NAMALWA (cell line): ENCODE results near the gene FAM20A.
A peak's percentile ranks its signal among the peaks of the same experiment; 100 is the strongest.
"Not testable (repeated sequence)": the region's sequence is repeated elsewhere in the genome, so short reads cannot be mapped to it uniquely, and the experiment has no call there.

Experiments used
- DNase-seq: peaks from one replicate; pipeline ENCODE4 v3.0.0-alpha.2; 2015; ENCODE audit warnings: low spot score

FAM20A gene

DNA sequence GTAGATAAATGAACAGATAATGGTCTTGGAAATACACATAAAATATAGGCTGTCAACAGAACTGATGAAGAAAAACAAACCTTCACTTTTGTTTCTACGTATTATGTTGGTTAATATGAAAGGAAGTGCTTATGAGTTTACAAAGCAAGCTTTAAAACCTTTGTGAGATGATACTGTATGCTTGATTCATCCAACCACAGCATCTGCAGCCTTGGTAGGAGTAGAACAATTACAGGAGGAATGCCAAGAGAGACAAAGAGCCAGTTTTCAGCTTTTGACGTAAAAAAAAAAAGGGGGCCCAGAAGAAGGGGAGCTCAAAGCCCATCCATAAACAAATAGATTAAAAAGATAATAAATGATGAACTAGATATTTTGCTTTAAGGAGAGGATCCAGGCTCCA lies 13.3 kb downstream of the FAM20A start:
- no peak for DNase-seq

DNA sequence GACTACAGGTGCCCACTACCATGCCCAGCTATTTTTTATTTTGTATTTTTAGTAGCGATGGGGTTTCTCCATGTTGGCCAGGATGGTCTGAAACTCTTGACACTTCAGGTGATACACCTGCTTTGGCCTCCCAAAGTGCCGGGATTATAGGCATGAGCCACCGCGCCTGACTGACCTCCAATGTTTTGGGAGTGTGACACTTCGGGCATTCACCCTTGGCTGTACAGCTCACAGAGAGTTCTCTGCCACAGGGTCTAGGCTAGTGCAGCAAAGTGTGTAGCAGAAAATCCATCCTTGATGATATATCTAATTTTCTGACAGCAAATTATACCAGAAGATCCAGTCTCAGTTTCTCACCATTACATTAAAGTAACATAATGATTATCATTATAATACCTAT lies 14.1 kb downstream of the FAM20A start:
- DNase-seq, result no peak

DNA sequence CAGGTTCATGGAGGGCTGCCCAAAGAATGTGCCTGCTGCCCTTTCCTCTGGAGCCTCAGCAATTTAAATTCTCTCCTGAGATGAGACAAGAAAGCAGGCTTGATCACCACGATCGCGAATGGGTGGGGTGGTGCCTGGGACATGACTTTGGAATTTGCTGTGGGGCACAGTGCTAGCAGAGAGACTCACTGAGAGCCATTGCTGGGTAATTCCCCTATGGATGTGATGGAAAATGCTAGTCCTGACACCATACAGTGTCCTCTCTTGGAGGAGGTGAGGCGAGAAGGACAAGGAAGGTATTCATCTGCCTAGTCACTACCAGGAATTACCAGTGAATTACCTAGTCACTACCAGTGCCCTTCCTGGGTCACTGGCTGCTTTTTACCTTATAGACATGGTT lies 15.5 kb downstream of the FAM20A start:
- no peak for DNase-seq

DNA sequence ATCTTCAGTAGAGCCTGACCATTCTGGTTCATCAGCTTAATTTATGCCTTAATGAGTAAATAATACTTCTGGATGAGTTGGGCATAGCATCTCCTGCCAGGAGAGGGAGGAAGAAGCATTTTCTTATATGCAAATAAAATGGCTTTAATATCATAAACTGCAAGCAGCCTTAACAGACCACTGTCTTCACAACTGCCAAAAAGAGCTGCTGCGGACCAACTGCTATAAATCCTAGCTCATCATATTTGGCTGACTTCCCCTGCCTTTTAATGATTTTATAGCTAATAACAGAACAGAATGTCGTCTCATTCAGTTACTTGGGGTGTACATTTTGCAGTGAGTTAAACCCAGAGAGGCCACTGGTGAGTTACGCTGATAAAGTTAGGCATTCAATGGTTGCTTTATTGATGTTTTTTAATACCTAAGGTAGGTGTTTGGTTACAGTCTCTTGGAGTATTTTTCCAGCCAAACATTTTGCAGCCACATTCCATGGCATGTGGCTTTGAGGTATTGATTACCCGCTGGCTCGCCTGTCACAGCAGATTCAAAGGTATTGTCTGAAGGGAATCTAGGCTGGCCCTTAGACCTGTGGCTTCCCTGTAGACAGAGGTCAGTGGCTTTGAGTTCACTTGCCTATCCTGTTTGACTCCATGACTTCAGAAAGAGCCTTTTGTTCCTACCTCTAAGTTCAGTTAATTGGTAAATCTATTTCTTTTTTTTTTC lies 16.4 kb downstream of the FAM20A start:
- no peak for DNase-seq

DNA sequence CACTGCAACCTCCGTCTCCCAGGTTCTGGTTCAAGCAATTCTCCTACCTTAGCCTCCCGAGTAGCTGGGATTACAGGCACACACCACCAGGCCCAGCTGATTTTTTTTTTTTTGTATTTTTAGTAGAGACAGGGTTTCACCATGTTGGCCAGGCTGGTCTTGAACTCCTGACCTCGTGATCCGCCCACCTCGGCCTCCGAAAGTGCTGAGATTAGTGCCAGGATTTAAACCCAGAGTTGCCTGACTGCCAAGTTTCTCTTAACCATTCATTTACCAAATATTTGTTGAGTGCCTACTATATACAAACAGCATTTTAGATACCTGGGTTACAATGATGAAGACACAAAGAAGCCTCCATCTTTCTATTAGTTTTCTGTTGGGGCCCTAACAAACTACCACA lies 18.3 kb downstream of the FAM20A start:
- not testable (repeated sequence) for DNase-seq

DNA sequence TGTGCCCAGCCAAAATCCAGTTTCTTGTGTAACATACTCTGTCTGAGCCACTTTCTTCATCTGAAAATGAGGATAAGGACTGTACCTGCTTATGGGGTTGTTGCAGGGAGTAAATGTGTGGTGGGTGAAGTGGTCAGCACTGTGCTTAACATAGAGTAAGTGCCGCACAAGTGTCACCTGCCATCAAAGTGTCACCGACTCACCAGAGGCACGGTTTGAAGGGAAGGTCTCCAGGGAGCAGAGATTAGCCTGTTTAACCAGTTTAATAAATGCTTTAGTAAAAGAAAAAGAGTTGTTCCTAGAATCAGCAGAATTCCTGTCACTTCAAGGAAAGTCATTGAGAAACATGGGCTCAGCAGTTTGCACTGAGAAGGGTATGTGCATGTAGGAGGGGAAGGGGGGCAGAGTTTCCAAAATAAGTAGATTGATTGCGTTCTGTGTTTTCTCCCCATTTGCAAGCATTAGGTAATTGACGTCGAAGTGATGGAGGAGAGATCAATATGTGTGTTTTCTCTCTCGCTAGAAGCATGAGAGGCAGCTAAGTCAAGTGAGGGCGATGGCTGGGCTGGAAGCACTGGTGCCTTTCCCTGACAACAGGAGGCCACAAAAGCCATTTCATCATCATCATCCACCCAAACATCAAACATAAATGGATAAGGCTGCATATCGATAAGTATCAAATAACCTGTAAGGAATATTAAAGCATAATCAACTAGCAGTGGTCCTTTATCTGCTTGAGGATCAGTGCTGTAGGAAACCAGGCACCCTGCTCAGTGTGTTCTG lies 19.1 kb downstream of the FAM20A start:
- no peak for DNase-seq

DNA sequence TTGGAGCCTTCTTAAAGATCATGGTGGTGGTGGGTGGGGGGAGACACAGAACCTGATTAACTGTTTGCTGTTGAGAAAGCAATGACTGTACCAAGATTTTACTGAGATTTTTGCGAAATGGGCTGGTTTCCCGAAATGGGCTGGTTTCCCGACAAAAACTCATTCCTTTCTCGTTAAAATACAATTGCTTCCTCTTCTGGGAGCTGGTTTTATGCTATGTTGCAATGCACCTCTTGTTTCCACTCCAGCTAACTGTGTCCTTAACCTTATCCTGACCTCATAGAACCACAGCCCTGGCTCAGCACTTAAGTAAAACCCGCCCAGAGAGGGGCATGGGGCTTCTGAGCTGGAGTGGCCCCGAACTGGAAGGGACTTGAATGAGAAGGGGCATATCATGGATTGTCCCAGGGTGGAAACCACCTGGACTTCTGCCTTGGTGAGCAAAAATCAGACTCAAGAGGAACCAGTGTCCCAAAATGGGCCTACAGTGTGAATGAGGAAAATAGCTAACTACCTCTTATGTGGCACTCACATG lies 20.9 kb downstream of the FAM20A start:
- DNase-seq, result no peak

DNA sequence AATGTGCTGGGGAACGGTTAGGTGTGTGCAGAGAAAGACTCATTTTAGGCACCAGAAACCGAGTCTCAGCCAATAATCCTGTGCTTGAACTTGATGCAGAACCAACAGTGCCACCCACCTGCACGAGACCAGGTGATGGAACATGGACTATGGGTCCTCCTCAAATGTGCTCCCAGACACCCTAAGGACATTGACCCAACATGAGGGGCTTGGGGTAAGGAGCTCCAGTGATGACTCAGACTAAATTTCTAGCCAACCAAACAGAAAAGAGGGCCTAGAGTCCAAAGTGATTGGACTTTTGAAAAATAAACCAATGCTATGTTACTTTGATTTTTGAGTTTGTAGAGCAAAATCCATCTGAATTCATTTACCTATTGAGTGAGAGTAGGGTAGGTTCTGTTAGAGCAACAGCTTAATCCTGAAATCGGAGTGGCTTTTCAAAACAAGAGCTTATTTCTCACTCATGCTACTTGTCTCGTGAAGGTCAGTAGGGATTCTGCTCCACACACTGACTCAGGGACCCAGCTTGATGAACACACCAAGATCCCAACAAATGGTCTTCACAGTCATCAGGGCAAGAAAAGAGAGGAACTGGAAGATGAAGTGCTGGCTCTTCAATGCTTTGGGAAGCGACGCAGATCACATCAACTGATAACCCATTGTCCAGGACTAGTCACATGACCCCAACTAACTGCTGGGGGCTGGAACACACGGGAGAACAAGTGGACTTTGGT lies 21.8 kb downstream of the FAM20A start:
- DNase-seq, result no peak

DNA sequence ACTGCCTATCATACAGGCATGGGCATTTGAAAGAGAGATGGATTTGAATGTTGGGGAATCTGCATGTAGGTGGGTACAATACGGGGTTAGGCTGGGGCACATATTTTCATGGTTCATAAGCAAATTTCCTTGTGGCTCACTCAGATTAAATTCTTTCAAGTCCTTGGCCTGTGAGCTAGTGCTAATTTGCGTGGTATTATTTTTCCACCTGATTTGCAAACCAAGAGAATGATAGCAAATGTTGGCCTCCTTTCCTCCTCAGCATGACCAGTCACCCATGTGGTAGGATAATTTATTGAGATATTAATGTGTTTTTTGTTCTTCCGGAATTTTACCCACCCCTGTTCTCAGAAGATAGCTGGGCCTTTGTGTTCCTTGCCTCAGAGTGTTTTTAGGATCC lies 22.9 kb downstream of the FAM20A start:
- DNase-seq, result no peak

DNA sequence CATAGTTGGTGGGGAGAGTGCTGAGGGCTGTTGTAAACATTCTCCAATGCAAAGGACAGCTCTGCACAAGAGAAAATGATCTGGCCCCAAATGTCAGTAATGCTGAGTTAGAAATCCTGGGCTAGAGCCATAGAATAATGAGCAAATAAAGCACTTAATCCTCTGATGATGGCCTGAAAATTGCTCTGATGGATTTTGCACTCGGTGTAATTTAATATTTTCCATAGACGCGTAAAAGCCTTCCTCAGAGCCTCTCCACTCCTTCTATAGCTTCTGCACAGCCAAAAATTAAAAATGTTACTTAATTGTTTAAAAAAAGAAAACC lies 23.7 kb downstream of the FAM20A start:
- DNase-seq, result no peak

DNA sequence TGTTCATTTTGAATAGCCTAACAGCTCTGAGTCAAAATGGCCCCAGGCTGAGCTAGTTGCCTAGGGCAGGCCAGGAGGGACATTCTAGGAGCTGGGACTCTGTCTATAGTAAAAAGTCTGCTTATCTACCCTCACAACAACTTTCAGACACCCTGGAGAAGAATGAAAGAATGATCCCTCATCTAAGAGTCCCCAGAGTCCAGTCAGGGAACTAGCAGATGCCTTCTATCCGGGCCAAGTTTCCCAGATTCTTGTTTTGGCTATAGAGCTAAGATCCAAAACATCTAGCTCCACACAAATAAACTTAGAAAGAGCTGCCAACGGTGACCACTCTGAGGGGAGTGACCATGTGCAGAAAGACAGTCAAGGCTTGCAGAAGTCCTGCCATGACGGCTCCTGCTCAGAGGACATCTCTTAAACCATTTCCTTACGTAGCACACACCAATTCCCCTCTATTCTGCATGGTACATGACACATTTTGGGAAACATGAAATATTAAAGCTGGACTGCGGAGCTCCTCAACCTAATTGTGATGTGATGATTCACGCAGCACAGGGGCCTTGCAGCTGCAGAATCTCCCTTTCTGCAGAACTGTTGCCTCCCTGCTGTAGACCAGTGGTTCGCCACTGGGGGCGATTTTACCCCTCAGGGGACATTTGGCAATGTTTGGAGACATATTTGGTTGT lies 24.2 kb downstream of the FAM20A start:
- peak; percentile 19 for DNase-seq

DNA sequence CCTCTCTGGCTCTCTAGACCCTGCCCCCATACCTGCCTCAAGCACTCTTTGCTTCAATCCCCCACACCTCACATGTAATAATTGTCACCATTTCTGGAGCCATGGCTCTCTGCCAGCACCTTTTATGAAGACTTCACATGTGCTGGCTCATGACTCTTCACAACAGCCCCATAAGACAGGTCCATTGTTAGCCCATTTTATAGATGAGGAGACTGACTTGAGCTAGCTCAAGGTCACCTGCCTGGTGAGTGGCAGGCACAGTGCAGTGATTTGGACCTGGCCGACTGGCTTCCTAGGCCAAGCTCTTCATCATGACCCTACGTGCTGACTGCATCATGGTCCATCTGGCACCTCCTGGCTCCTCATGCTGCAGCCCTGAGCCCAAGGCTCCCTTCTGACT lies 25.0 kb downstream of the FAM20A start:
- no peak for DNase-seq

DNA sequence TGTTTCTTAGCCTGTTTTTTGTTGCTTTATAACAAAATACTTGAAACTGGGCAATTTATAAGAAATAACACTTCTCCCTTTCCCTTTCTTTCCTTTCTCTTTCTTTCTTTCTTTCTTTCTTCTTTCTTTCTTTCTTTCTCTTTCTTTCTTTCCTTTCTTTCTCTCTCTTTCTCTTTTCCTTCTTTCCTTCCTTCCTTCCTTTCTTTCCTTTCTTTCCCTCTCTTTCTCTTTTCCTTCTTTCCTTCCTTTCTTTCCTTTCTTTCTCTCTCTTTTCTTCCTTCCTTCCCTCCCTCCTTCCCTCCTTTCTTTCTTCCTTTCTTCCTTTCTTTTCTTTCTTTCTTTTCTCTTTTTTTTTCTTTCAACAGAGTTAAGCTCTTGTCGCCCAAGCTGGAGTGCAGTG lies 27.8 kb downstream of the FAM20A start:
- no peak for DNase-seq

DNA sequence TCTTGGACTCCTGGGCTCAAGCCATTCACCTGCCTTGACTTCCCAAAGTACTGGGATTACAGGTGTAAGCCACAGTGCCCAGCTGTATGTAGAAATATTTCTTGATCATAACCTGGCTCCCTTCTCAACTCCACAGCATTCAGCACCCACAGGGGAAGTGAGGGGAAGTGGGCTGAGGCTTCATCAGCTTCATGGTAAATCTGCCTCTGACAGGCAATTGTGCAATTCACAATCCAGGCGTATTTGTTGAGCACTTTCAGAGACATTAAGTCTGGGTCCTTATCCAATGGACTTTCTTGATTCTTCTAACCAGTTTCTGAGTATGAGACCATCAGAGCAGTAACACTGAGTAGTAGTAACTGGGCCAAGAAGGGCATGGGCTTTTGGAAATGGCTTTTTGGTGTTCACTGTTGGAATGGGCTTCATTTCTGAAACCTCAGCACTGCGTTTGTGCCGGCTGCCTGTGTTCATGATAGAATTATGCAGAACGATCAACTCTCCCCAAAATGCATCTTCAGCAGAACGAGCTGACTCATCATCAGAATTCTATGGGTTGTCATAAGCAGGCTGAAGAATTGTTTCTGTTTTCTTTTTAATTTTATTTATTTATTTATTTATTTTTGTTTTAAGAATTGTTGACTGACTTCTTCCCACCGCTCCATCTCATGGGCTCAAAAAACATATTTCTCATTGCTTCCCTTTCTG lies 28.9 kb downstream of the FAM20A start:
- DNase-seq, result no peak

DNA sequence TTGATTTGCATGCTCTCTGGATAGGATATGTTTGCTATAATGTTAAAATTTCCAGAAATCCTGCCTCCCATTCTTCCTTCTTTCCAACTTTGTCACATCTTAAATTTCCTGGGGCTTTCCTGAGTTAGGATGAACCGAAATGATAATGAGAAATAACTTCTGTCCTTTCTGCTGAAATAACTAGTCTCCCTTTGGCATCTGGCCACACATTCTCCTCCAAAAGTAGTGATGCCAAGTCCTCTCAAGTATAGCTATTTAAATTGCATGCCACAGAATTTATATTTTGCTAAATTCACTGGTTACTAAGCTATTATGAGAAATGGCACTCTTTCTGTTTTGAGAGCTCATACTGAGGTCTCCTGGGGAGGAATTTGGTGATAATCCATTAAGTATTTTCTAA lies 30.6 kb downstream of the FAM20A start:
- DNase-seq, result no peak

DNA sequence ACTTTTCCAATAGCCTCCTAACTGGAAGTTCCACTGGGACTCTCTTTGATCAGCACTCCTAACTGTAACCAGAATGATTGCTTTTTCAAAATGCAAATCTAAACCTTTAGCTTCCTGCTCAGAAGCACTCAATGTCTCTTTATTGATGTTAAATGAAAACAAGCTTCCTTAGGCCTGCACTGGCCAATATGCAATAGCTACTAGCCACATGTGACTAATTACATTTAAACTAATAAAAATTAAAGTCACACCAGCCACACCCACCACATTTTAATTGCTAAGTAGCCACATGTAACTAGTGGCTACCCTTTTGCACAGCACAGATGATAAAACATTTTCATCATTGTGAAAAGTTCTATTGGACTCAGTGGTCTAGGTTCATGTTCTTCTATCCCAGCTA lies 31.8 kb downstream of the FAM20A start:
- no peak for DNase-seq

DNA sequence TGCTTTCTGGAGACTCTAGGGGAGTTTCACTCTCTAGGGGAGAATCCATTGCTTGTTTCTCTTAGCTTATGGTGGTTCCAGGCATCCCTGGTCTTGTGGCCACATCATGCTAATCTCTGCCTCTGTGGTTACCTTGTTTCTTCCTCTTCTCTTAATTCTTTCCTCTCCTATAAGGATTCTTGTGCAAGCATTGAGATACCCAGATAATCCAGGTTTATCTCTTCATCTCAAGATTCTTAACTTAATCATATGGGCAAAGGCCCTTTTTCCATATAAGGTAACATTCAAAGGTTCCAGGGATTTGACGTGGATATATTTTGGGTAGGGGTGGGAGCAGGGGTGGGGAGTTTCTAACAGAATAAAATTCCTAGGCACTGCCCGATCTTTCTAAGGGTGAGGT lies 32.6 kb downstream of the FAM20A start:
- no peak for DNase-seq

DNA sequence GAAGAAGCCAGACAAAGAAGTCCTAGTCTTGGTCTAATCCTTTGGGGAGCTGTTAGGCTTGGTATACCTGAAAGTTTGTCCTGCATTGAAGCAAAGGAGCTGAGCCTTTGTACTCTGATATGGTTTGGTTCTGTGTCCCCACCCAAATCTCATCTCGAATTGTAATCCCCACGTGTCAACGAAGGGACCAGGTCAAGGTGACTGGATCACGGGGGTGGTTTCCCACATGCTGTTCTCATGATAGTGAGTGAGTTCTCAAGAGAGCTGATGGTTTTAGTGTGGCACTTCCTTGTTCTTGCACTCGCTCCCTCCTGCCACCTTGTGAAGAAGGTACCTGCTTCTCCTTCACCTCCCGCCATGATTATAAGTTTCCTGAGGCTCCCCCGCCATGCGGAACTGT lies 33.6 kb downstream of the FAM20A start:
- no peak for DNase-seq

DNA sequence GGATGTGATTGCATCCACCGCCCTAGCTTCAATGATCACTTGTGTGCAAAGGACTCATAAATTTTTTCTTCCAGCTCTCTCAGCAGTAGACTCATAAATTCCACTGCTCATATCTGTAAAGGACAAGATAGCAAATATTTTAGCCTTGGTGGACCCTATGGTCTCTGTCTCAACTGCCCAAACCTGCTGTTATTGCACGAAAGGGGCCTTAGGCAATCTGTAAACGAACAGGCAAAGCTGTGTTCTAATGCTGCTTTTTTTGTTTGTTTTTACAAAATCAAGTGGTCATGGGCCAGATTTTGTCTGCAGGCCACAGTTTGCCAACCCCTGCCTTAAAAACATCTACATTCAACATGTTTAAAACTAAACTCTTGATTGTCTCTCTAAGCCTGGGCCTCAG lies 34.1 kb downstream of the FAM20A start:
- no peak for DNase-seq

DNA sequence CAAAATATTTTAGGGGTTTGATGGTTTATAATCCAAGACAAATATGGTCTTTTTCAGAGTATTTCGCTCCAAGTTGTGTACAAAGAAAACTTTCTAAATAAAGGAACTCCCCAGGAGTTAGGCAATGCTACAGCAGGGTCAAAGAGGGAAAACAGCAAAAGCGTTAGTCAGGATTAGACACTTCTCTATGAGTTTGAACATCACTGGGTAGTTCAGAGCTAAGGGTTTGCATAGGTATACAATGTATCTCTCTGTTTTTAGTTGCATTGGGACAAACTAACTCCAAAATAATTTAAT lies 34.8 kb downstream of the FAM20A start:
- no peak for DNase-seq

DNA sequence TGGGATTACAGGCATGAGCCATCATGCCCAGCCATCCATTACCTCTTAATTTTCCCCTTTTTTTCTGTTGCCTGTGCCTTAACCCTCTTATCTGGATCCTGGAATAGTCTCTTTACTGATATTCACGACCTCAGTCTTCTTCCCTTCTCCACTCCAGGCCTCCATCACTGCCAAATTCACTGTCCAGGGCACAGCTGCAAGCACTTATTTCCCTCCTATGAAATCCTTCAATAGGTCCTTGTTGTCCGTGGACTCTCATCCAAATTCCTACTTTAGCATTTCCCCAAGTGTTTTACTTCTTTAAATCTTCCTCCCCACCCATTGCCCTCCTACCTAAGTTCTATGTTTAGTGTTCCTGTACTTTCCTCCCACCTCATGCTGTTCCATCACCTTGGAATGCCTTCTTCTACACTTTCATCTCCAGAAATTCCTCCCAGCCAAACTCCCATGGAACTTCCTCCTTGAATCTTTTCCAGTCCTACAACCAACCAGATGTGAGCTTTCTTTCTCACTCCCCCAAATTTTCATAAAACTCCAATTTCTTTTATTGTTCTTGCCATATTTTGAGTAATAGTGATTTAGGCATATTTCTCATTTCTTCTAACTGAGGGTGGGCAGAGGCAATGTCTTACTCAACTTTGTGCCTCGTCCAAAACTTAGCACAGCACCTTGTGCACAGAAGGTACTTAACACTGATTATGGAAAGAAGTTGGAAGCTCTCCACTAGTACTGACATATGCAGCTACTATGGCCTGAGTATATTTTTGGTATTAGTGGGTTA lies 35.3 kb downstream of the FAM20A start:
- DNase-seq, result no peak
